HG03521 (cell line): Measurements from ENCODE around the gene TAMALIN.
"Not testable (repeated sequence)": the region's sequence is repeated elsewhere in the genome, so short reads cannot be mapped to it uniquely, and the experiment has no call there.

Source experiments
- ATAC-seq: cut with Tn5 transposase; IDR thresholded peaks from one replicate; pipeline ENCODE4 v1.9.1; 2021; ENCODE audit warnings: mild to moderate bottlenecking, moderate library complexity; ENCODE audit not compliant: unreplicated experiment

Gene TAMALIN

GRCh38 chr12:52006726-52007157, at the start of gene TAMALIN:
TSS of gene TAMALIN (plus strand) at chr12:52006946. CDS start at chr12:52007020, 74 bp downstream.
- ATAC-seq, result no peak

- ATAC-seq, result no peak
Measured at GRCh38 chr12:51958542-51958941, 48.2 kb upstream of the TAMALIN start.

- no peak for ATAC-seq
Measured at GRCh38 chr12:51959211-51959610, 47.5 kb upstream of the TAMALIN start.

- ATAC-seq, result no peak
Measured at GRCh38 chr12:51959921-51960320, 46.8 kb upstream of the TAMALIN start.

- no peak for ATAC-seq
Measured at GRCh38 chr12:51960488-51960887, 46.3 kb upstream of the TAMALIN start.

- no peak for ATAC-seq
Measured at GRCh38 chr12:51960890-51961289, 45.9 kb upstream of the TAMALIN start.

GRCh38 chr12:51961834-51962233, 44.9 kb upstream of the TAMALIN start:
- no peak for ATAC-seq

GRCh38 chr12:51962737-51963136, 44.0 kb upstream of the TAMALIN start:
- no peak for ATAC-seq

GRCh38 chr12:51963477-51963876, 43.3 kb upstream of the TAMALIN start:
- no peak for ATAC-seq

GRCh38 chr12:51969643-51970042, 37.1 kb upstream of the TAMALIN start:
- no peak for ATAC-seq

- peak; percentile 84 for ATAC-seq
Measured at GRCh38 chr12:51970904-51971646, 35.7 kb upstream of the TAMALIN start.

GRCh38 chr12:51971679-51972421, 34.9 kb upstream of the TAMALIN start:
- no peak for ATAC-seq

- ATAC-seq, result no peak
Measured at GRCh38 chr12:51972422-51972812, 34.3 kb upstream of the TAMALIN start.

- no peak for ATAC-seq
Measured at GRCh38 chr12:51972849-51973273, 33.9 kb upstream of the TAMALIN start.

- no peak for ATAC-seq
Measured at GRCh38 chr12:51973560-51973959, 33.2 kb upstream of the TAMALIN start.

GRCh38 chr12:51974646-51975045, 32.1 kb upstream of the TAMALIN start:
- no peak for ATAC-seq

GRCh38 chr12:51975196-51975595, 31.6 kb upstream of the TAMALIN start:
- no peak for ATAC-seq

GRCh38 chr12:51976376-51977160, 30.2 kb upstream of the TAMALIN start:
- ATAC-seq, result no peak

- no peak for ATAC-seq
Measured at GRCh38 chr12:51977320-51977753, 29.4 kb upstream of the TAMALIN start.

- not testable (repeated sequence) for ATAC-seq
Measured at GRCh38 chr12:51979306-51979705, 27.4 kb upstream of the TAMALIN start.

GRCh38 chr12:51980051-51980808, 26.5 kb upstream of the TAMALIN start:
- no peak for ATAC-seq
